ENCODE data around the gene ST7L.
A peak's percentile ranks its signal among the peaks of the same experiment; 100 is the strongest.
"Not testable (repeated sequence)": the region's sequence is repeated elsewhere in the genome, so short reads cannot be mapped to it uniquely, and the experiment has no call there.

The ST7L gene

DNA sequence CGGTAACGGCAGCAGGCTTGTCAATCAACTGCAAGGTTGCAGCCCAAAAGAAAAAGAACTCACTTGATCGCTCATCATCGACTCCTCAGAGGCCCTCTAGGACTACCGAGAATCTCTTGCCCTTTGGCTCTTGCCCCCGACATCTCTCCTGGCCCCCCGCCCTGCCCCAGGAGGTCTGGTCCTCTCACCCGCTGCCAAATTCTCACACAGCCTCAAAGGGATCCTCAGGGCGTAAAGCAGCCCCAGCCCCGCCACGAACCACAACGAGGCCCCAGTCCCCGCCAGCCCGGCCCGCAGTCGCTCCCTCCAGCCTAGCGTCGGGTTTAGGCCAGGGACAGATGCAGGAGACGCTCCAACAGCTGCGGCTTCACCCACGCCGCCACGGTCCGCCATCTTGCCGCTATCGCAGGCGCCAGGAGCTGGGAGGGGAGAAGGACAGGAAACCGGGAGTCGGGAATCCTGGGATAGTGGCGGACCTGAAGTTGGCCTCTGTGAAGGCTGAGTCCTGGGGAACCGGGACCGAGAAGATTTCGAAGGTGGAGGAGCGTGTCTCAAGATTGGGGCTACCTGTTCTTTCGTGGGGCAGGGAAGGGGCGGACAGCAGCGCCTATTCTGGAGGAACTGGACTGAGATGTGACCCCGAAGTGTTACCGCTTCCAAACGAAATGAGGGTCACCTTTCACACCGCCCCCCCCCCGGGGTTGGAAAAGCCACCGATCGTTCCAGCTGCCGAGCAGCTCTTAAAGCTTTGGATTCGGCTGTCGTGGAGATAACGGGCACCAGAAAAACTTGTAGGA, at the start of gene ST7L:
TSS of gene ST7L (minus strand) at position 421 of the 797 bp plus-strand sequence. CDS start at position 393, 28 bp downstream.
- TF ChIP-seq CTCF (IDR thresholded peaks at IDR 0.05; ENCODE audit: low read depth, low read length, missing control alignments): no peak
- DNase-seq (ENCODE audit: extremely low read depth, low read depth): peak; percentile 41
- peak within 1 kb of the TSS; percentile 99 for H3K4me3 ChIP-seq (replicated peaks; ENCODE audit: low read depth, low read length)

- no peak for TF ChIP-seq CTCF (IDR thresholded peaks at IDR 0.05; ENCODE audit: low read depth, low read length, missing control alignments)
- no peak for DNase-seq (ENCODE audit: extremely low read depth, low read depth)
- no peak overlapping the region for H3K4me3 ChIP-seq (replicated peaks; ENCODE audit: low read depth, low read length)
Observed at GRCh38 chr1:112666946-112667345, 48.0 kb upstream of the ST7L start.

GRCh38 chr1:112665857-112666256, 46.9 kb upstream of the ST7L start:
- DNase-seq (ENCODE audit: extremely low read depth, low read depth): no peak
- no peak for TF ChIP-seq CTCF (IDR thresholded peaks at IDR 0.05; ENCODE audit: low read depth, low read length, missing control alignments)
- H3K4me3 ChIP-seq (replicated peaks; ENCODE audit: low read depth, low read length): no peak overlapping the region

DNA sequence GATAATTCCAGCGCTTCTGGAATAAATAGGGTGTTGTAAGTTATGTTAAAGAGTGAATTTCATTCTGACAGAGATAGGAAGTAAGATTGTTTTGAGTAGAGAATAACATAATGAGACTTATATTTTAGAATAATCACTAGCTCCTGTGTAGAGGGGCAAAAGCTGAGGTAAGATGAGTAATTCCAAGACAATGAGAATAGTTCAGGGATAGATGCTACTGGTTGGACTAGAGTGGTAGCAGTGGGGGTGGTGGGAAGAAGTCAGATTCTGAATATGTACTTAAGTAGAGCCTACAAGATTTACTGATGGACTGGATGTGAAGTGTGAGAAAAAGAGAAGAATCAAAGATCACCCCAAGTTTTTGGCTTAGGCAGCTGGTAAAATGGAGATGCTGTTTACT, 32.3 kb upstream of the ST7L start:
- DNase-seq (ENCODE audit: extremely low read depth, low read depth): no peak
- TF ChIP-seq CTCF (IDR thresholded peaks at IDR 0.05; ENCODE audit: low read depth, low read length, missing control alignments): no peak
- no peak overlapping the region for H3K4me3 ChIP-seq (replicated peaks; ENCODE audit: low read depth, low read length)

GRCh38 chr1:112646225-112646624, 27.3 kb upstream of the ST7L start:
- no peak overlapping the region for H3K4me3 ChIP-seq (replicated peaks; ENCODE audit: low read depth, low read length)
- TF ChIP-seq CTCF (IDR thresholded peaks at IDR 0.05; ENCODE audit: low read depth, low read length, missing control alignments): no peak
- no peak for DNase-seq (ENCODE audit: extremely low read depth, low read depth)

DNA sequence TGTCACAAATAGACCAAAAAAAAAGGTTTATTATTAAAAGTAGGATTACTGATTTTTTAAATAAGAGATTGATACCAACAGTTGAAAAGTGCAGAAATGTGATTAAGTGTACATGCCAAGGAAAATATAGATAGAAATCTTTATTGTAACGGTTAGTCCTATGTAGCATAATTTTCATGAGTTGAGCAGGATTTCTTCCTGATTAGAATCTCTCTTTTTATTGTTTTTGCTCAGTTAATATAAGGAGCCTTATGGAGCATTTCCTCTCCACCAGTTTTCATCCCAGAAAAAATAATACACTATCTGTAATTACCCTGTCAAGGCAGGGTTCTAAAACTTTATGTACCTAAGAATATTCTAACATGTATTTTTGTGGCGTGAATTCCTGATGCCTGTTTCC, 24.1 kb upstream of the ST7L start:
- no peak for DNase-seq (ENCODE audit: extremely low read depth, low read depth)
- no peak overlapping the region for H3K4me3 ChIP-seq (replicated peaks; ENCODE audit: low read depth, low read length)
- no peak for TF ChIP-seq CTCF (IDR thresholded peaks at IDR 0.05; ENCODE audit: low read depth, low read length, missing control alignments)

DNA sequence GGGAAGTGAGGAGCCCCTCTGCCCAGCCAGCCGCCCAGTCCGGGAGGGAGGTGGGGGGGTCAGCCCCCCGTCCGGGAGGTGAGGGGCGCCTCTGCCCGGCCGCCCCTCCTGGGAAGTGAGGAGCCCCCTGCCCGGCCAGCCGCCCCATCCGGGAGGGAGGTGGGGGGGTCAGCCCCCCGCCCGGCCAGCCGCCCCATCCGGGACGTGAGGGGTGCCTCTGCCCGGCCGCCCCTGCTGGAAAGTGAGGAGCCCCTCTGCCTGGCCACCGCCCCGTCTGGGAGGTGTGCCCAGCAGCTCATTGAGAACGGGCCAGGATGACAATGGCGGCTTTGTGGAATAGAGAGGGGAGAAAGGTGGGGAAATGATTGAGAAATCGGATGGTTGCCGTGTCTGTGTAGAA, 21.5 kb upstream of the ST7L start:
- not testable (repeated sequence) for DNase-seq (ENCODE audit: extremely low read depth, low read depth); H3K4me3 ChIP-seq (replicated peaks; ENCODE audit: low read depth, low read length)
